Islet of Langerhans (tissue), 1 donor: Measurements from ENCODE around the gene NDRG2.
"Not testable (repeated sequence)": the region's sequence is repeated elsewhere in the genome, so short reads cannot be mapped to it uniquely, and the experiment has no call there.

Experiments used
- FAIRE-seq: peaks from one replicate; lab custom pipeline; 2011; peaks lifted over from hg19 to GRCh38; lab: Jason Lieb, UNC

Gene NDRG2

GRCh38 chr14:21033133-21033698 lies 8.4 kb upstream of the NDRG2 start:
- FAIRE-seq, result no peak

- no peak for FAIRE-seq
Measured at GRCh38 chr14:21032326-21033132, 7.7 kb upstream of the NDRG2 start.

DNA sequence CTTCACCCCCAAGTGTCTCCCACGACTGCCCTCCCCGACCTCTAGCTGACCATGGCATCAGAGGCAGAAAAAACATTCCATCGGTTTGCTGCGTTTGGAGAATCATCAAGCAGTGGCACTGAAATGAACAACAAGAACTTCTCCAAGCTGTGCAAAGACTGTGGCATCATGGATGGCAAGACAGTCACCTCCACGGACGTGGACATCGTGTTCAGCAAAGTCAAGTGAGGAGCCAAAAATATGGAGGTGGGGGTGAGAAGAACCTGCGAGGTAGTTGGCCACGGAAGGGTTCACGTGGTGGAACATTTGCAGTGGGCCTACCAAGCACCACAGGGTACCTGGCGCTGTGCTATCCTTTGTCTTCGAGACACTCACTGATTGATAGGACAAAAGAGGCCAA lies 5.7 kb upstream of the NDRG2 start:
- no peak for FAIRE-seq

- no peak for FAIRE-seq
Measured at GRCh38 chr14:21029917-21030316, 5.1 kb upstream of the NDRG2 start, which contains the start of gene TPPP2. Gene TPPP2, plus strand, starts transcription at chr14:21030217. Its CDS starts 365 bp downstream, at chr14:21030582.

DNA sequence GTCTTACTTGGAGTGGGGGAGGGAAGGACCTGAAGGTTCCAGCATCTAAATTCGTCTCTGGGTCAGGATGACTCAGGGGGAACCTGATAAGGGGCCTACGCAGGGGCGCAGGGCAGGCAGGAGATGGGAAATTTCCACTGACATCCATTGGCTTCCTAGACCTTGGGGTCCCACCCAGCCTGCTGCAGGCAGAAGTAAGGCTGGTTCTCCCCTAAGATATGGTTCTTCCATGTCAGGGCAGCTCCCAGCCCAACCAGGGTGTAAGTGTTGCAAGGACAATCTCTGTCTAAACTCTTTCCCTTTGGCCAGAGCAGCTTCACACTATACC lies 2.1 kb upstream of the NDRG2 start:
- no peak for FAIRE-seq

DNA sequence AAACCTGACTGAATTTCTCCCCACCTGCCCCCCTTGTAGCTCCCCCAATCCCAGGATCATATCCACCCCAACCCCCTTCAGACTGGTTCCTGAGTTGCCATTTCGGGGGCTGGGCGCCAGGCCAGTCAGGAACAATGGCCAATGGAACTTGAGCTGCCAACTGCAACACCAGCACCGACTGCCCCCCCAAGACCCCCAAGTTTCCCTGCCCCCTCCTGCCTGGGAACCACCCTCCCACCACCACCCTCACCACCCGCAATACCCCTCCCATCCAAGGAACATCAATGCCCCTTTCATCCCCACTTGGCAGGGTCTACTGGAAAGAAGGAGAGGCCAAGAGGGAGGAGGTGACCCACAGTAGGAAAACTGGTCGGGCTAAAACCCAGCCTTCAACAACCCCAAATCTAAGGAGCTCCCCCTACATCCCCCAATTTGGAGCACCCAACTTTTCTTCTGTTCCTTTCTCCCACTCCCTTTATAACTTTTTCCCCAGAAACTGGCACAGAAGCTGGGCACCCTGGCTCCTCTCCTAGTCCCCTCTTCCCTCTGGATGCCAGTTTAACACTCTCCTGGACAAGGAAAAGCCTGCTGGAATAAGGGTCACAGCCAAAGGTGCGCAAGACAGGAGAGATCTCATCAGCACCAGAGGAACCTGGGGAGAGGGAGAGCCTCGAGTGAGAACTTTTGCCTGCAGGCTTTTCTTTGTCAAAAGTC lies 1.6 kb upstream of the NDRG2 start:
- no peak for FAIRE-seq

GRCh38 chr14:21025371-21026273 lies 761 bp upstream of the NDRG2 start:
- FAIRE-seq, result no peak

DNA sequence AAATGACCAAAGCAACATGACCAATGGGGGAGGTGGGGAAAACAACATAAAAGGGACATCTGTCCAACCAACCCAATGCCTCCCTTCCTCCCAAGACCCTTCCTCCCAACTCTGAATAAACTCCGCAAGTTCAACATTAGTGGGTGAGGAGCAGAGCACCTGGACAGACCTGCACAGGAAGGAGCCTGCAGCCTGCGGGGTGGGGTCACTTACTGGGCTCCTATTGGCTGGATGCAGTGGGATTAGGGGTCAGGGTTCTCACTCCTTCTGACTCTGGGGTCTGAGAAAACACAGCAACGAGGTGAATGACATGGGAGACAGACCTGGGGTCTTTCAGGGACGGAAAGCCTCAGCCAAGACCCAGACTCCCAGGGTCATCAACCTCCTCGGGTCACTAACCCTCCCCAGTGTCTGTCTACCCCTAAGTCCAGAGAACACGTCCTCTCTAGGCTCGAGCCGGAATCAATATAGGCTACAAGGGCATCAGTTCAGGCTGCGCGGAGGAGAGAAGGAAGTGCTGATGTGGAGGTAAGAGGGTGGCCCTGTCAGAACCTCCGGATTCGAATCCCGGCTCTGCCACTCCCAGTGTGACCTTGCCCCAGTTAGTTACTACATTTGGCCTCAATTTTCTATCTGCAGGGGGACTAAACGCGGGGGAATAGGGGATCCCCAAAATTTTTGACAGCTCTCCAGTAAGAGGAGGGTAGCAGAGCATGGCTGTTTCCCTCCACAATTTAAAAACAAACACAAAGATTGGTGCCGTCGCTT lies 860 bp downstream of the NDRG2 start:
- no peak for FAIRE-seq

- no peak for FAIRE-seq
Measured at GRCh38 chr14:21023174-21023573, 1.7 kb downstream of the NDRG2 start.

GRCh38 chr14:21022686-21023085 lies 2.2 kb downstream of the NDRG2 start:
- no peak for FAIRE-seq

- FAIRE-seq, result no peak
Measured at GRCh38 chr14:21020977-21021545, 3.8 kb downstream of the NDRG2 start.

DNA sequence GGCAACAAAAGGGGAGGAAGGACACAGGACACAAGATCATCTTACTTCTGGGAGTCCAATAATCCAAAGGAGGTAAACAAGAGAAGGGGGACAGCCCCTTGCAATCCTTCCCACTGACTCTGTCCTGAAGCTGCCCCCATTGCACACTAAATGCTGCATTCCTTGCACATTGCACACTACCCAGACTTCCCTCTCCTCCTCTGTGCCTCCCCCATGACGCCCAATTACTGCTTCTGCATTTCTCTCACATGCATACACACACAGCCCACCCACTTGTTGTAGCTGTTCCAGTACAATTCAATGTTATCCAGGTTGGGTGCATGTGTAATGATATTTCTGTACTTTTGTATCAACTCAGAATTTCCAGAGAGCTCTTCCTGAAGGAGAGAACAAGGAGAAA lies 5.5 kb downstream of the NDRG2 start:
- FAIRE-seq, result no peak

- FAIRE-seq, result no peak
Measured at GRCh38 chr14:21018781-21019180, 6.1 kb downstream of the NDRG2 start.

GRCh38 chr14:21018286-21018685 lies 6.6 kb downstream of the NDRG2 start:
- no peak for FAIRE-seq

GRCh38 chr14:21017528-21018245 lies 7.2 kb downstream of the NDRG2 start:
- FAIRE-seq, result no peak

DNA sequence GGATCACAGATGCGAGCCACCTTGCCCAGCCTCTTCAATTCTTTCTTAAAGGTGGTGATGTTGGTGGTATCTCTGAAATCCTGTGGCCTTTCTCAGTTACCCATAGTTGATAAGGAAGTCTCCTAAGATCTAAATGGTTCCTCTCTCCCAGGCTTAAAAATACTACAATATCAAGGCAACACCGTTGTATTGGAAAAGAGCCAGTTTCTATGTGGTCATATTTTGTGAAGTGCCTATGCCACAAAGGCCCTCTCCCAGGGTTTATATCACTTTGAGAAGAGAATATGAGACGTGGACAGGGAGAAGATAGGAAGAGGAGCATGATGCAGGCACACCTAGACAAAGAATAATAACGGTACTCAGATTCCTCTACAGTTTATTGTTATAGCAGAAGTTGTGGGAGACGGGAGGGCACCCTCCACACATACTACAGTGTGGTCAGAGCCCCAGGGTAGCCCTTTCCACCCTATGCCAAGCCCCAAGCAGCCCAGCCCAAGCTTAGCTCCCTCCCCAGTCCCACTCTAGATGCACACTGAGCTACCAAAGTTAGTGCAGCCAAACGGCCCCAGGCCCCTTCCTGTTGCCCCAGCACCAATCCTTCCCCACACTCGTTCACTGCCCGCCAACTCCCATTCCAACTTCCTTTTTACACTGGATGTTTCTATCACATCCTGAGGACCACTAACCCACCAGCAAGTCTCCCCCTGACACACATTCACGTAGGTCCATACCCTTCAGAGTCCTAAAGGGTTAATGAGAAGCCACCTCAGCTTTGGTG lies 8.3 kb downstream of the NDRG2 start:
- FAIRE-seq, result no peak

DNA sequence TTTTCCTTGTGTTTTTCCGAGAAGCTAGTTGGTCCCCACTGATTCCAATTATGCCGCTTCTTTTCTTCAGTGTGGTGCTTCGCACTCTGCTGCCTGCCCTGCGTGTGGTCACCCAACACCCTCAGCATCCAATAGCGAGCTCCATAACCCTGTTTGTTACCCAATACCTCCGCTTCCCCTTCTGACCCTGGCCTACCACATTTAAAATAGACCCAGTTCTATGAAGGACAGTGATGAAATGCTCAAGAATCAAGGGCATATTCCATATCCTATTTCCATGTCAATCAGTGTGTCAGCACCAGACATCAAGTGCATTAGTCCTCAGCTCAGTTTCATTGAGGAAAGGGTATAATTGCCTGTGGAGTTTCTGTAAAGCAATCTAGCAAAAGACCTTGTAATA lies 9.5 kb downstream of the NDRG2 start:
- no peak for FAIRE-seq

GRCh38 chr14:21014761-21015190 lies 10.1 kb downstream of the NDRG2 start:
- no peak for FAIRE-seq

- no peak for FAIRE-seq
Measured at GRCh38 chr14:21011136-21011535, 13.7 kb downstream of the NDRG2 start.

- not testable (repeated sequence) for FAIRE-seq
Measured at GRCh38 chr14:21009721-21010120, 15.1 kb downstream of the NDRG2 start.
